Parathyroid adenoma (tissue), 2 donors: ENCODE measurements around the gene THEMIS2.

ENCODE experiments used
- H2AFZ ChIP-seq: fragments of 300-600 bp; sonication (generic); one replicate; pipeline ENCODE4 v1.7.0; 2017; ENCODE audit warnings: antibody characterized with exemption, mild to moderate bottlenecking
- H3K27ac ChIP-seq: fragments of 300-600 bp; sonication (generic); one replicate; pipeline ENCODE4 v1.7.0; 2017
- H3K27me3 ChIP-seq: fragments of 300-600 bp; sonication (generic); one replicate; pipeline ENCODE4 v1.7.0; 2017; ENCODE audit warnings: low read length; ENCODE audit not compliant: control insufficient read depth, insufficient read depth
- H3K36me3 ChIP-seq: fragments of 300-600 bp; sonication (generic); one replicate; pipeline ENCODE4 v1.7.0; 2017; ENCODE audit warnings: low read length; ENCODE audit not compliant: control insufficient read depth, insufficient read depth
- H3K4me1 ChIP-seq: fragments of 300-600 bp; sonication (generic); one replicate; pipeline ENCODE4 v1.7.0; 2017; ENCODE audit warnings: control low read depth
- H3K4me2 ChIP-seq: fragments of 300-600 bp; sonication (generic); one replicate; pipeline ENCODE4 v1.7.0; 2017; ENCODE audit warnings: low read length
- H3K4me3 ChIP-seq: fragments of 300-600 bp; sonication (generic); one replicate; pipeline ENCODE4 v1.7.0; 2017; ENCODE audit warnings: low read depth, low read length
- H3K79me2 ChIP-seq: fragments of 300-600 bp; sonication (generic); one replicate; pipeline ENCODE4 v1.7.0; 2017; ENCODE audit warnings: control low read depth
- H3K9ac ChIP-seq: fragments of 300-600 bp; sonication (generic); one replicate; pipeline ENCODE4 v1.7.0; 2017; ENCODE audit warnings: mild to moderate bottlenecking
- H3K9me3 ChIP-seq: fragments of 300-600 bp; sonication (generic); one replicate; pipeline ENCODE4 v1.7.0; 2017; ENCODE audit warnings: low read length; ENCODE audit not compliant: control insufficient read depth
- CTCF ChIP-seq: fragments of 300-600 bp; sonication (generic); IDR thresholded peaks from one replicate; pipeline ENCODE4 v1.7.0; 2017; ENCODE audit warnings: antibody characterized with exemption, mild to moderate bottlenecking
- donor health status: primary hyperparathyroidism.

THEMIS2 gene

GRCh38 chr1:27885114-27885528 is 12.8 kb downstream of the THEMIS2 start:
- Histone ChIP-seq H3K9ac (no peak overlapping the region), H2AFZ (no peak overlapping the region), H3K9me3 (no peaks in the 10 kb centered on the region), H3K4me1 (peaks cover 9% of the 10 kb centered on the region), H3K36me3 (no peaks in the 10 kb centered on the region), H3K4me3 (no peak overlapping the region), H3K79me2 (no peaks in the 10 kb centered on the region), H3K27me3 (no peaks in the 10 kb centered on the region), H3K27ac (peak overlapping the region; percentile 36), H3K4me2 (no peak overlapping the region)
- no peak for TF ChIP-seq CTCF

GRCh38 chr1:27885621-27886352 is 13.4 kb downstream of the THEMIS2 start:
- H3K4me2 ChIP-seq: no peak overlapping the region
- H3K27ac ChIP-seq: peak overlapping the region; percentile 36
- no peaks in the 10 kb centered on the region for H3K36me3 ChIP-seq
- no peak for TF ChIP-seq CTCF
- no peaks in the 10 kb centered on the region for H3K27me3 ChIP-seq
- peaks cover 9% of the 10 kb centered on the region for H3K4me1 ChIP-seq
- H3K79me2 ChIP-seq: no peaks in the 10 kb centered on the region
- H3K9me3 ChIP-seq: no peaks in the 10 kb centered on the region
- H3K4me3 ChIP-seq: no peak overlapping the region
- H2AFZ ChIP-seq: no peak overlapping the region
- H3K9ac ChIP-seq: no peak overlapping the region

- Histone ChIP-seq H3K27me3 (no peaks in the 10 kb centered on the region), H3K4me1 (peaks cover 9% of the 10 kb centered on the region), H3K27ac (peak overlapping the region; percentile 19), H3K4me3 (no peak overlapping the region), H3K36me3 (no peaks in the 10 kb centered on the region), H3K79me2 (no peaks in the 10 kb centered on the region), H3K4me2 (no peak overlapping the region), H2AFZ (no peak overlapping the region), H3K9me3 (no peaks in the 10 kb centered on the region), H3K9ac (no peak overlapping the region)
- no peak for TF ChIP-seq CTCF
These were observed 14.0 kb downstream of the THEMIS2 start for GRCh38 chr1:27886353-27886679.

GRCh38 chr1:27886744-27887143 is 14.4 kb downstream of the THEMIS2 start:
- Histone ChIP-seq H3K27me3 (no peaks in the 10 kb centered on the region), H3K4me1 (peaks cover 9% of the 10 kb centered on the region)

More at GRCh38 chr1:27886744-27887143, 14.4 kb downstream of the THEMIS2 start:
- no peaks in the 10 kb centered on the region for H3K9me3 ChIP-seq
- no peak overlapping the region for H3K27ac ChIP-seq
- H3K79me2 ChIP-seq: no peaks in the 10 kb centered on the region
- H3K4me2 ChIP-seq: no peak overlapping the region
- no peaks in the 10 kb centered on the region for H3K36me3 ChIP-seq
- H3K4me3 ChIP-seq: no peak overlapping the region
- no peak overlapping the region for H3K9ac ChIP-seq
- no peak overlapping the region for H2AFZ ChIP-seq
- no peak for TF ChIP-seq CTCF
